Measurements from ENCODE around the gene RAB33A.

- TF ChIP-seq POLR2A (IDR thresholded peaks at IDR 0.05; ENCODE audit: low read depth, low read length) (no peak), POU2F2 (IDR thresholded peaks at IDR 0.05; ENCODE audit: low read depth, low read length) (no peak), POLR2AphosphoS5 (IDR thresholded peaks at IDR 0.05; ENCODE audit: low read depth, low read length) (no peak), PAX5 (IDR thresholded peaks at IDR 0.05; ENCODE audit: insufficient read depth, low read length, severe bottlenecking) (no peak), TAF1 (IDR thresholded peaks at IDR 0.05; ENCODE audit: low read depth, low read length) (no peak), SPI1 (IDR thresholded peaks at IDR 0.05; ENCODE audit: low read depth, low read length) (no peak)
Measured at GRCh38 chrX:130163398-130163797, 8.4 kb upstream of the RAB33A start.

Data from GM12891 (cell line).